Measurements from ENCODE around the gene HPCAL1. TPM values are rescaled to one million over a fixed set of nuclear protein-coding genes. Genes with fewer than 3 reads are reported as not detected.

HPCAL1 gene
- polyA plus RNA-seq, 3 donors, result 82.1 to 99.5 (median 98.0) TPM

GRCh38 chr2:10273215-10274175 lies 29.2 kb upstream of the HPCAL1 start:
- no peaks in the 10 kb centered on the region for H4K20me1 ChIP-seq (ENCODE audit: insufficient read depth, low read length)
- Mint-ChIP-seq H3K9me3 (no peaks in the 10 kb centered on the region), H3K27me3 (ENCODE audit: low read depth in 3 of 3) (peaks cover 1 to 2% (median 2%) of the 10 kb centered on the region in 3 donors), H3K27ac (peak overlapping the region in 1 of 7 donors; percentile 1), H3K36me3 (no peaks in the 10 kb centered on the region), H3K4me1 (peaks cover 24% of the 10 kb centered on the region), H3K4me3 (no peak overlapping the region)
- H2AFZ ChIP-seq (ENCODE audit: insufficient read depth, low read depth, low read length, poor library complexity, severe bottlenecking), result no peak overlapping the region
- WGBS (ENCODE audit: insufficient coverage), result 95% methylated on average over 14 of the region's 22 CpGs
- H3K27ac ChIP-seq (ENCODE audit: low read depth in 1 of 2, low read length in 2 of 2), result no peak overlapping the region
- H3K27me3 ChIP-seq (ENCODE audit: control insufficient read depth in 2 of 2, insufficient read depth in 2 of 2, low read length in 2 of 2), result no peaks in the 10 kb centered on the region
- no peak for TF ChIP-seq CTCF (IDR thresholded peaks at IDR 0.05)
- no peaks in the 10 kb centered on the region for H3K79me2 ChIP-seq (ENCODE audit: insufficient read depth, low read length)
- peaks cover 27 to 31% of the 10 kb centered on the region in 2 donors for H3K4me1 ChIP-seq (ENCODE audit: control insufficient read depth in 1 of 2, insufficient read depth in 2 of 2, low read length in 2 of 2)
- no peak for DNase-seq
- H3K9ac ChIP-seq (ENCODE audit: insufficient read depth, low read length, poor library complexity, severe bottlenecking), result no peak overlapping the region
- intact Hi-C loops (cut with micrococcal nuclease), result loop anchor here (5.0 to 10.0 kb wide), 2 partner anchors 34 to 149 kb away; partner anchors contain the start of gene RRM2 (in 1 of the 2)
- H3K4me3 ChIP-seq (replicated peaks in 1 of 3; ENCODE audit: low read depth in 2 of 3, low read length in 3 of 3), result no peak overlapping the region
- H3K9me3 ChIP-seq (replicated peaks in 1 of 2; ENCODE audit: control insufficient read depth in 1 of 2, insufficient read depth in 1 of 2, low read length in 2 of 2), result no peaks in the 10 kb centered on the region
- H3K36me3 ChIP-seq (replicated peaks in 1 of 2; ENCODE audit: control insufficient read depth in 1 of 2, insufficient read depth in 2 of 2, low read length in 2 of 2), result no peaks in the 10 kb centered on the region
- H3K4me2 ChIP-seq (replicated peaks; ENCODE audit: extremely low read depth, low read length, poor library complexity, severe bottlenecking), result no peak overlapping the region

- Histone ChIP-seq H3K9me3 (replicated peaks in 1 of 2; ENCODE audit: control insufficient read depth in 1 of 2, insufficient read depth in 1 of 2, low read length in 2 of 2) (no peaks in the 10 kb centered on the region), H2AFZ (ENCODE audit: insufficient read depth, low read depth, low read length, poor library complexity, severe bottlenecking) (no peak overlapping the region), H3K36me3 (replicated peaks in 1 of 2; ENCODE audit: control insufficient read depth in 1 of 2, insufficient read depth in 2 of 2, low read length in 2 of 2) (no peaks in the 10 kb centered on the region), H3K27me3 (ENCODE audit: control insufficient read depth in 2 of 2, insufficient read depth in 2 of 2, low read length in 2 of 2) (no peaks in the 10 kb centered on the region), H3K4me1 (ENCODE audit: control insufficient read depth in 1 of 2, insufficient read depth in 2 of 2, low read length in 2 of 2) (peaks cover 36 to 40% of the 10 kb centered on the region in 2 donors), H3K79me2 (ENCODE audit: insufficient read depth, low read length) (no peaks in the 10 kb centered on the region), H3K4me2 (replicated peaks; ENCODE audit: extremely low read depth, low read length, poor library complexity, severe bottlenecking) (no peak overlapping the region), H3K4me3 (replicated peaks in 1 of 3; ENCODE audit: low read depth in 2 of 3, low read length in 3 of 3) (no peak overlapping the region), H3K27ac (ENCODE audit: low read depth in 1 of 2, low read length in 2 of 2) (no peak overlapping the region), H3K9ac (ENCODE audit: insufficient read depth, low read length, poor library complexity, severe bottlenecking) (no peak overlapping the region), H4K20me1 (ENCODE audit: insufficient read depth, low read length) (no peaks in the 10 kb centered on the region)
- Mint-ChIP-seq H3K4me3 (no peak overlapping the region), H3K27ac (peak overlapping the region in 1 of 7 donors; percentile 30), H3K4me1 (peaks cover 33% of the 10 kb centered on the region), H3K36me3 (no peaks in the 10 kb centered on the region), H3K27me3 (ENCODE audit: low read depth in 3 of 3) (peaks cover under 1 to 2% (median 2%) of the 10 kb centered on the region in 3 donors), H3K9me3 (no peaks in the 10 kb centered on the region)
- no peak for TF ChIP-seq CTCF (IDR thresholded peaks at IDR 0.05)
- intact Hi-C loops (cut with micrococcal nuclease), result loop anchor here (5.0 to 10.0 kb wide), 2 partner anchors 33 to 150 kb away; partner anchors contain the start of gene RRM2 (in 1 of the 2)
- WGBS (ENCODE audit: insufficient coverage), result 94% methylated on average over 11 of the region's 14 CpGs
- DNase-seq, result no peak
Observed at GRCh38 chr2:10274376-10274775, 28.3 kb upstream of the HPCAL1 start.
